Trophoblast cell (in vitro differentiated cells and primary cell): ENCODE data around the gene KANTR.

Experiments used
- DNase-seq, 2 donors: peaks; one replicate each; pipeline ENCODE4 v3.0.0-alpha.2; 2016
- H2AFZ ChIP-seq: 2 replicates; pipeline ENCODE4 v1.6.1; 2013; ENCODE audit warnings: low read length, moderate library complexity, mild to moderate bottlenecking; ENCODE audit not compliant: insufficient read depth, poor library complexity
- H2AK5ac ChIP-seq: 2 replicates; pipeline ENCODE4 v1.6.1; 2013; ENCODE audit warnings: mild to moderate bottlenecking, low read length
- H2BK120ac ChIP-seq: 2 replicates; pipeline ENCODE4 v1.6.1; 2013; ENCODE audit warnings: low read length, mild to moderate bottlenecking, moderate library complexity; ENCODE audit not compliant: insufficient read depth, poor library complexity
- H2BK12ac ChIP-seq: 2 replicates; pipeline ENCODE4 v1.6.1; 2013; ENCODE audit warnings: mild to moderate bottlenecking, low read length, moderate library complexity
- H2BK5ac ChIP-seq: 2 replicates; pipeline ENCODE4 v1.6.1; 2013; ENCODE audit warnings: low read length, low read depth, moderate library complexity, mild to moderate bottlenecking; ENCODE audit not compliant: poor library complexity
- H3K14ac ChIP-seq: 2 replicates; pipeline ENCODE4 v1.6.1; 2013; ENCODE audit warnings: mild to moderate bottlenecking, low read length
- H3K18ac ChIP-seq: 2 replicates; pipeline ENCODE4 v1.6.1; 2013; ENCODE audit warnings: mild to moderate bottlenecking, low read length
- H3K23ac ChIP-seq: 2 replicates; pipeline ENCODE4 v1.6.1; 2013; ENCODE audit warnings: low read length
- H3K27ac ChIP-seq: 2 replicates; pipeline ENCODE4 v1.5.1; 2013; ENCODE audit warnings: low read depth, mild to moderate bottlenecking, inconsistent platforms, low read length, moderate library complexity
- H3K27me3 ChIP-seq: 2 replicates; pipeline ENCODE4 v1.6.1; 2013; ENCODE audit warnings: inconsistent platforms, mild to moderate bottlenecking, low read length, moderate library complexity; ENCODE audit not compliant: insufficient read depth
- H3K36me3 ChIP-seq, 2 experiments: 1 replicate in 1 of 2; 2 replicates in 1 of 2; pipeline ENCODE4 v1.6.1; 2013; ENCODE audit warnings: low read length in 2 of 2, mild to moderate bottlenecking in 2 of 2, moderate library complexity in 1 of 2; ENCODE audit not compliant: insufficient read depth in 2 of 2, control insufficient read depth in 1 of 2
- H3K4ac ChIP-seq: 2 replicates; pipeline ENCODE4 v1.6.1; 2013; ENCODE audit warnings: low read depth, mild to moderate bottlenecking, low read length, moderate library complexity
- H3K4me1 ChIP-seq, 2 experiments: 1 replicate in 1 of 2; 2 replicates in 1 of 2; pipeline ENCODE4 v1.6.1; 2013; ENCODE audit warnings: low read length in 2 of 2, mild to moderate bottlenecking in 2 of 2, moderate library complexity in 1 of 2; ENCODE audit not compliant: insufficient read depth in 2 of 2, control insufficient read depth in 1 of 2
- H3K4me2 ChIP-seq: 2 replicates; pipeline ENCODE4 v1.6.1; 2013; ENCODE audit warnings: inconsistent platforms, mild to moderate bottlenecking, low read length, moderate library complexity
- H3K4me3 ChIP-seq: 2 replicates; pipeline ENCODE4 v1.5.1; 2013; ENCODE audit warnings: mild to moderate bottlenecking, low read depth, low read length, inconsistent platforms
- H3K79me1 ChIP-seq: one replicate; pipeline ENCODE4 v1.6.1; 2013; ENCODE audit warnings: low read length
- H3K79me2 ChIP-seq: 2 replicates; pipeline ENCODE4 v1.6.1; 2013; ENCODE audit warnings: low read length, mild to moderate bottlenecking; ENCODE audit not compliant: control insufficient read depth, insufficient read depth, poor library complexity
- H3K9ac ChIP-seq: 2 replicates; pipeline ENCODE4 v1.6.1; 2013; ENCODE audit warnings: mild to moderate bottlenecking, low read length
- H3K9me3 ChIP-seq: 2 replicates; pipeline ENCODE4 v1.6.1; 2013; ENCODE audit warnings: low read depth, mild to moderate bottlenecking, control low read depth, inconsistent platforms, low read length; ENCODE audit not compliant: insufficient read depth
- H4K12ac ChIP-seq: 2 replicates; pipeline ENCODE4 v1.6.1; 2013; ENCODE audit warnings: low read depth, mild to moderate bottlenecking, low read length, moderate library complexity
- H4K8ac ChIP-seq: 2 replicates; pipeline ENCODE4 v1.6.1; 2013; ENCODE audit warnings: low read depth, mild to moderate bottlenecking, low read length, moderate library complexity
- H4K91ac ChIP-seq: one replicate; pipeline ENCODE4 v1.6.1; 2013; ENCODE audit warnings: low read depth, mild to moderate bottlenecking, low read length, moderate library complexity
- WGBS: extraction: QIAGEN DNeasy Blood & Tissue Kit; methylation state at CpG from one replicate; pipeline ENCODE4 v1.1.7; 2013; ENCODE audit warnings: missing lambda C conversion rate; ENCODE audit not compliant: insufficient read length, insufficient coverage; ENCODE audit errors: extremely low coverage; 5-methylcytosine and 5-hydroxymethylcytosine counted together

KANTR gene

GRCh38 chrX:53078943-53079342 lies 15.0 kb upstream of the KANTR start:
- Histone ChIP-seq H2BK12ac (no peak overlapping the region), H2AFZ (no peak overlapping the region), H3K4me2 (no peak overlapping the region), H2AK5ac (no peak overlapping the region), H3K79me2 (peaks cover 3% of the 10 kb centered on the region), H2BK120ac (no peak overlapping the region), H4K91ac (no peak overlapping the region), H3K79me1 (peaks cover 3% of the 10 kb centered on the region), H3K4me3 (no peak overlapping the region), H3K27ac (no peak overlapping the region), H3K4me1 (peaks cover 0 to 3% of the 10 kb centered on the region in 2 experiments), H3K36me3 (no peaks in the 10 kb centered on the region), H4K12ac (no peak overlapping the region), H2BK5ac (no peak overlapping the region), H4K8ac (no peak overlapping the region), H3K18ac (no peak overlapping the region), H3K23ac (no peak overlapping the region), H3K14ac (no peak overlapping the region), H3K27me3 (no peaks in the 10 kb centered on the region), H3K9me3 (no peaks in the 10 kb centered on the region), H3K9ac (no peak overlapping the region), H3K4ac (no peak overlapping the region)
- DNase-seq = no peak
- WGBS = no CpG with 5 or more reads among the region's 1 CpG

GRCh38 chrX:53080628-53081580 lies 13.0 kb upstream of the KANTR start:
- no peak for DNase-seq
- WGBS = no CpG with 5 or more reads among the region's 17 CpGs
- H3K4me3 ChIP-seq = no peak overlapping the region

GRCh38 chrX:53081925-53082772 lies 11.8 kb upstream of the KANTR start, which contains the start of gene TSPYL2:
TSPYL2 (plus strand) TSS chrX:53082367; CDS start chrX:53082499, 132 bp downstream.
- Histone ChIP-seq H2BK5ac (no peak within 1 kb of the TSS), H3K9me3 (no peaks in the 10 kb centered on the region), H3K79me2 (peaks cover 3% of the 10 kb centered on the region), H3K4ac (peak within 1 kb of the TSS; percentile 52), H3K4me3 (peak within 1 kb of the TSS; percentile 86), H3K9ac (peak within 1 kb of the TSS; percentile 59), H3K27me3 (no peaks in the 10 kb centered on the region), H3K14ac (peak within 1 kb of the TSS; percentile 53), H4K91ac (peak within 1 kb of the TSS; percentile 4), H3K4me1 (peaks cover 0 to 3% of the 10 kb centered on the region in 2 experiments), H2BK12ac (no peak within 1 kb of the TSS), H4K8ac (peak within 1 kb of the TSS; percentile 22), H3K27ac (peak within 1 kb of the TSS; percentile 53), H3K18ac (peak within 1 kb of the TSS; percentile 64), H3K23ac (no peak within 1 kb of the TSS), H2BK120ac (peak within 1 kb of the TSS; percentile 38), H3K79me1 (peaks cover 3% of the 10 kb centered on the region), H2AFZ (peak within 1 kb of the TSS; percentile 10), H4K12ac (no peak within 1 kb of the TSS), H2AK5ac (no peak within 1 kb of the TSS), H3K4me2 (peak within 1 kb of the TSS; percentile 88), H3K36me3 (peaks cover 15 to 20% of the 10 kb centered on the region in 2 experiments)
- no CpG with 5 or more reads among the region's 86 CpGs for WGBS
- DNase-seq = peak; percentile 87 to 90

More at GRCh38 chrX:53080628-53081580, 13.0 kb upstream of the KANTR start:
- no peak overlapping the region for H4K91ac ChIP-seq
- no peak overlapping the region for H3K9ac ChIP-seq
- H3K4me2 ChIP-seq = no peak overlapping the region
- peaks cover 3% of the 10 kb centered on the region for H3K79me1 ChIP-seq
- peaks cover 10 to 12% of the 10 kb centered on the region in 2 experiments for H3K36me3 ChIP-seq
- H3K14ac ChIP-seq = no peak overlapping the region
- no peak overlapping the region for H2BK120ac ChIP-seq
- H3K23ac ChIP-seq = no peak overlapping the region
- H3K18ac ChIP-seq = no peak overlapping the region
- H4K12ac ChIP-seq = no peak overlapping the region
- no peak overlapping the region for H2AK5ac ChIP-seq
- no peak overlapping the region for H4K8ac ChIP-seq
- no peaks in the 10 kb centered on the region for H3K27me3 ChIP-seq
- no peaks in the 10 kb centered on the region for H3K9me3 ChIP-seq
- peaks cover 3% of the 10 kb centered on the region for H3K79me2 ChIP-seq
- no peak overlapping the region for H3K27ac ChIP-seq
- peaks cover 0 to 3% of the 10 kb centered on the region in 2 experiments for H3K4me1 ChIP-seq
- no peak overlapping the region for H2AFZ ChIP-seq
- no peak overlapping the region for H2BK5ac ChIP-seq
- H2BK12ac ChIP-seq = peak overlapping the region; percentile 23
- no peak overlapping the region for H3K4ac ChIP-seq
